22Rv1 (cell line): ENCODE measurements around the gene PROK1.
"Not testable (repeated sequence)": the region's sequence is repeated elsewhere in the genome, so short reads cannot be mapped to it uniquely, and the experiment has no call there.

Source experiments
- H3K27ac ChIP-seq: fragments of 450-650 bp; 2 replicates; pipeline ENCODE4 v1.5.1; 2017
- CTCF ChIP-seq: fragments of 450-650 bp; IDR thresholded peaks from 2 replicates; pipeline ENCODE4 v1.5.1; 2017; ENCODE audit warnings: mild to moderate bottlenecking
- ZFX ChIP-seq: fragments of 450-650 bp; IDR thresholded peaks from 2 replicates; pipeline ENCODE4 v1.6.1; 2017; ENCODE audit warnings: antibody characterized with exemption, borderline replicate concordance

PROK1 gene

DNA sequence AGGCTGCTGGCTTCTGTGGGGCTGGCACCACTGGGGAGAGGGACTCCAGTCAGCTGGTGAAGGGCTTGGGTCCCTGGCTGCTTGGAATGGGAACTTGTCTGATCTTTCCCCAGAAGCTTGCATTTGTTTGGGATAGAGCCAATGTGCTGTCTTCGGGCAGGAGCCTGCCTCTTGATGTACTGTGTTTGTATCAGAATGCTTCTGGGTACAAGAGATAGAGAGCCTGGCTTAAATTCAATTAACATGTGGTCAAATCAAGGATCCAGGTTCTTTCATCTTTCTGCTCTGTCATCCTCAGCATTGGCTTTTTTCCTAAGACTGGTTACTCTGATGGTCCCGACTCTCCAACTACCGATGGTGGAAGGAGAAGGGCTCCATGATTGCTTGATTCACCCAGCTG, 16.0 kb upstream of the PROK1 start:
- no peak overlapping the region for H3K27ac ChIP-seq
- no peak for TF ChIP-seq CTCF
- TF ChIP-seq ZFX: no peak

- TF ChIP-seq ZFX (no peak), CTCF (no peak)
- no peak overlapping the region for H3K27ac ChIP-seq
These were observed 14.3 kb upstream of the PROK1 start for GRCh38 chr1:110436635-110437034.

DNA sequence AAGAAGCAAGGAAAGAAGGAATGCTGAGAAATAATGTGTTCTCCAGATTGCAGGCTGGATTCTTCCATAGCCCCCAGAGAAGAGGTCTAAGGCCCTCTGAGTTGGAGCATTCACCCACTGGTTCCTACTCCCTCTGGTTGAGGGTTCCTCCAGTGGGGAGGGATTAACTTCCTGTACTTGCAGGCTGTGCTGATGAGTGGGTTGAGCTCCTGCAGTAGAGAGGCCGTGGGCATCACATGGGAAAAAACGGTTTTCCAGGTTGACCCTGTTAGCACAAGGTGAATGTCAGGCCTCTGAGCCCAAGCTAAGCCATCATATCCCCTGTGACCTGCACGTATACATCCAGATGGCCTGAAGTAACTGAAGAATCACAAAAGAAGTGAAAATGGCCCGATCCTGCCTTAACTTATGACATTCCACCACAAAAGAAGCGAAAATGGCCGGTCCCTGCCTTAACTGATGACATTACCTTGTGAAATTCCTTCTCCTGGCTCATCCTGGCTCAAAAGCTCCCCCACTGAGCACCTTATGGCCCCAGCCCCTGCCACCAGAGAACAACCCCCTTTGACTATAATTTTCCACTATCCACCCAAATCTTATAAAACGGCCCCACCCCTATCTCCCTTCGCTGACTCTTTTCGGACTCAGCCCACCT, 13.2 kb upstream of the PROK1 start:
- not testable (repeated sequence) for H3K27ac ChIP-seq

- TF ChIP-seq ZFX (no peak), CTCF (no peak)
- H3K27ac ChIP-seq: no peak overlapping the region
These were observed 12.1 kb upstream of the PROK1 start for GRCh38 chr1:110438893-110439292.

GRCh38 chr1:110439873-110440272, 11.1 kb upstream of the PROK1 start:
- not testable (repeated sequence) for H3K27ac ChIP-seq

GRCh38 chr1:110440877-110441276, 10.1 kb upstream of the PROK1 start:
- no peak overlapping the region for H3K27ac ChIP-seq
- TF ChIP-seq ZFX: no peak
- TF ChIP-seq CTCF: no peak

DNA sequence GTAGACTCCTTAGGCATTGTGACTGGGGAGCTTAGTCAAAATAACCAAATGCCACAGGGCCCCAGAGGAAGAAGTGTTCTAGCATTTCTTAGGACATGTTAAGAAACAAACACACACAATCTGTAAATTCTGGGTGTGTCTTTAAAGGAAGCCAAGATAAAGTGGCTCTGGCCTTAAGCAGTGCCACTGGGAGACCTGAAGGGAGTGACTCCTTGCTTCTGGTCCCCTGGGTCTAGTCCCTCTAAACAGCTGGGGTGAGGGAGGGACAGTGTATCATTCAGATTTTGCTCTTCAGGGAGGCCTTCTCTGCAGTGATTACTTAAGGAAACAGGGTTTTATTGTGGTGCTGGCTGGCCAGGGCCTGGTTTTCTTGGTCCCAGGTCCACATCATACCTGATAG, 9.1 kb upstream of the PROK1 start:
- TF ChIP-seq ZFX (no peak), CTCF (no peak)
- no peak overlapping the region for H3K27ac ChIP-seq

DNA sequence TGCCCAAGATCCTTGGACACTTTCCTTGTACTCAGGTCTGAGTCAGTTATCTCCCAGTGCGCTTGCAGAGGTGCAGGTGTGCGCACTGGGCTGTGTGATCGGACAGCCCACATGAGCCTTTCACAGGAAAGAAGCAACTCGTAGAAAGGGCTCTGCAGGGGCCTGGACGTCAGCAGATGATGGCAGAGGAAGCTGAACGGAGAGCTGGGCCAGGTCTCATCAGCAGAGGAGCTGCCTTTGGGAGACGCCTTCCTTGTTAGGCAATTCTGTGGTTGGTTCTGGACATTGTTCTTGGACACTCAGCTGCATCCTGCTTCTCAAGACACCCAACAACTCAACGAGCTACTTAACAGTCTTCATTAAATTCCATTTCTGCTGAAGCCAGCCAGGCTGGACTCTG, 7.5 kb upstream of the PROK1 start:
- H3K27ac ChIP-seq: no peak overlapping the region
- no peak for TF ChIP-seq CTCF
- no peak for TF ChIP-seq ZFX

- no peak overlapping the region for H3K27ac ChIP-seq
- TF ChIP-seq ZFX (no peak), CTCF (no peak)
These were observed 6.4 kb upstream of the PROK1 start for GRCh38 chr1:110444561-110444960.
